GM21381 (cell line): ENCODE data around the gene MOB3B.
A peak's percentile ranks its signal among the peaks of the same experiment; 100 is the strongest.
"Not testable (repeated sequence)": the region's sequence is repeated elsewhere in the genome, so short reads cannot be mapped to it uniquely, and the experiment has no call there.

Experiments
- ATAC-seq: cut with Tn5 transposase; IDR thresholded peaks from one replicate; pipeline ENCODE4 v1.9.1; 2021; ENCODE audit warnings: mild to moderate bottlenecking, moderate library complexity; ENCODE audit not compliant: unreplicated experiment

MOB3B gene

DNA sequence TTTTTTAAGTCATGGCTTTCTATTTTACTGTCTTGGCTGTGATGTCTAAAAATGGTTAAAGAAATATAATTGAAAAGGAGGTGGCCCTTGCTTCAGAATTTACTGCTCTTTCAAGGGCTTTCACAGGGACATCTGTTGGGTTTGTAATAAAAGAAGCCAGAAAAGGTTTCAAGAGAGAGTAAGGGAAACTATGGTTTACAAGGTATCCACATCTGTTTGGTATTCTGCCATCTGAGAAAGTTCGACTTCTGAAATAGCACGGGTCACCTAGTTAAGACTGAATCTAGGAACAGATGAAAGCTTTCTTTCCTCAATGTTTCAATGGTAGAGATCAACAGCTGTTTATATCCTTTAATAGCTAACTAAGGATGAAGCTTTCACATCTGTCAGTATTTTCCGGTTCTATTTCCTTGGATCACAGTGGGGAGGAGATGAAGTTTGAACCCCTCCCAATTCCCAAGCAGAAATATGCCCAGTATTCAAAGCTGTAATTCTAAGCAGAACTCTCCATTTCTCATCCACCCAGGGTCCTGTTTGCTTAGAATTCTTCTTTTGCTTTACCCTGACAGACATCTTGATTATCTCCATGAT, 78.3 kb downstream of the MOB3B start:
- no peak for ATAC-seq

DNA sequence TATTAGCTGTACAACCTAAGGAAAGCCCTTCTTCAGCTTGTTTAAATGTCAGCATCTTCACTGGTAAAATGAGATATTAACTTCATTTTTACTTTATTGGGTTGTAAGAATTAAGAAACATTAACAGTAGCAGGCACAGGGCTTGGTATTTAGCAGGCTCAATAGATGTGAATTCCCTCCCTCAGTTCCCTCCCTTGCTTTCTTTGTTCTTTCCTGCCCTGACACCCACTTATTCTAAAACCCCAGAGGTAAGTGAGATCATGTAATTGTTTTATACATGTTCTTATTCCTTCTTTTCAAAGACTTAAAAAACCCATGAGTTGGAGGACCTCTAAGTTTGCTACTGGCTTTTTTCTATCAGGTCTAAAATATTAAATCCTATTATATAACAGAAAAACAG, 78.9 kb downstream of the MOB3B start:
- ATAC-seq: no peak

DNA sequence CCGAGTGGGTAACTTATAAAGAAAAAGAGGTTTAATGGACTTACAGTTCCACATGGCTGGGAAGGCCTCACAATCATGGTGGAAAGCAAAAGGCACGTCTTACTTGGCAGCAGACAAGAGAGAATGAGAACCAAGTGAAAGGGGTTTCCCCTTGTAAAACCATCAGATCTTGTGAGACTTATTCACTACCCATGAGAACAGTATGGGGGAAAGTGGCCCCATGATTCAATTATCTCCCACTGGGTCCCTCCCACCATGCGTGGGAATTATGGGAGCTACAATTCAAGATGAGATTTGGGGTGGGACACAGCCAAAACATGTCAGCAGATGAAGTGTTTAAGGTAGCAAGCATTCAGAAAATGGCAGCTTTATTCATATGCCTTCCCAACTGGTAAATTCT, 81.3 kb downstream of the MOB3B start:
- not testable (repeated sequence) for ATAC-seq

DNA sequence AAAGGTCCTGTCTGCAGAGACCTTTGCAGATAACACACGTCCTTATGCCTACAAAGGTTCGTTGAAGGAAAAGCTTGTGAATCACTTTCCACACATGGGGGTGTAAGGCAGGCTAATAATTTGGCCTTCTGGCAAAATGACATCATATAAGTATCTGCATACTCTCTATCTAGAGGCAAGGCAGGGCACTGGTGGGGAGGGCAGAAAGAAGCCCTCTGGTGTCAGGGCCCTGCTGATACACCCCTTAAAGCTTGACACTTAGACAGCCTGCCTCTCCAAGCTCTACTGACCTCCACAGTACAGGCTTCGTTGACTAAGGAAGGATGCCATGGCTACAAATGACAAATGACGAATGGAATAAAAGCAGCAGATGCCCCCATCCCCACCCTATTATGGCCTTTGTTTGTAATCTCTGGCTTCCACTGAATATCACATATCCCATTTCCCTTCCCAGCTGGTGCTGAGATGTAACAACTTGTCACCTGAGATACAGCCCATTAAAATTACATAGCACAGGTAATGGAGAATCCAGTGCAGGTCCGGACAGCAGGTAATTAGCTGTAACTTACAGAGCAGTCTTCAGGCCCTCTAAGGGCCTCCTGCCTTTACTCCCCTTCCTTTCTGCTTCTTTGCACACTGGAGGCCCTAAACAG, 82.5 kb downstream of the MOB3B start:
- no peak for ATAC-seq

DNA sequence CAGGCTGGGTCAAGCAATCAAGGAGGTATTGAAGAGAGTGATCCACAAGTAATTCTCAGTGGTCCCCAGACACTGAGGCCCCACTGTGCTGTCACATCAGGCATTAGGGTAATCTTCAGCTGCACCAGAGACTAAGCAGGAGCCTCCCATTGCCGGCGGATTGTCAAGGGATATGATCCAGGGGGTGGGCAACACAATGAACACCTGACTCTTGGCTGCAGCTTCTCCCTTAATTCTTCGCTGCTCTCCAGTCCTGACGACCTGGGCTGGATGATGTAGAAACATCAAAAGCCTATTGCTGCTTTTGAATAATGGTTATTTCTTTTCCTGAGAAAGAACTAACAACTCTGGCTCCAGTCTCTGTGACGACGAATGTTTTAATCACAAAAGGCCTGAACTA, 83.9 kb downstream of the MOB3B start:
- ATAC-seq: no peak

DNA sequence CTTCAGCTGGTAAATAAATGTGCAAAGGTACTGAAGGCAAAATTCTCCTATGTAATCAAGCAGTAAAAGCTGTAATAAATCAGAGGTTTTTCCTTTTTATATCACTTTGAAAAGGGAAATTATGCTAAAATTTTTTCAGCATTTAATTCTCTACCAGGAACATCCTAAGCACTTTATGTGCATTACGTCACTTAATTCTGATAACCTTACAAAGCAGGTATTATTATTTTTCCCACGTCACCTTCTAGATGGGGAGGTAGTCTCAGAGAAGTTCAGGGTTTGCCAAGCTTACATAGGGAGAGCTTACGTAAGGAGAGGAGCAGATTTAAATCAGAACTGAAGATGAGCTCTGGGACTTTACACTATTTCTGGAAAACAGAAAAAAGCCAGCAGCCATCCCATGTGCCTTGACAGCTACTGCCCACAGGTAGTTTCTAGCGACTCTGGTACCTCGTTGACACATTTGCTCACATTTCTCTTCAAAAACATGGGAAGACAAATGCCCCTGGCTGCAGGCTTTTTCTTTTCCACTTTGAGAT, 84.5 kb downstream of the MOB3B start:
- no peak for ATAC-seq

DNA sequence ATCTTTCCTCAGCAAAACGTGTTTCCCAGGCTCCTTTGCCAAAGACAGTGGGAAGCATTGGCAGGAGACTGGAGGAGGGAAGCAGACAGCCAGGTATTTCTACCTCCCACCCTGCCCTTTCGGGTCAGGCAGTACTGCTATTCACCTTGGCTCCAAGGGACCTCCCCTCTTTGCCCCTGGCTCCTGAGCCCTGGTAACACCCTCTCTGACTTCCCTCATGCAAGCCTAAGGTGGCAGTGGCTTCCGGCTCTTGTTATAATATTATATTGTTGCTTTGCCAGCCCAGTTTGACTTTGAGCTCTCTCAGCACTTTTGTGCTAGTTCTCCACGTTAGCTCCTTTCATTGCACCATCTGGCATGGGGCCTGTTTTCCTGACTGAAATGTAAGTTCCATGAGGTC, 87.2 kb downstream of the MOB3B start:
- ATAC-seq: no peak

DNA sequence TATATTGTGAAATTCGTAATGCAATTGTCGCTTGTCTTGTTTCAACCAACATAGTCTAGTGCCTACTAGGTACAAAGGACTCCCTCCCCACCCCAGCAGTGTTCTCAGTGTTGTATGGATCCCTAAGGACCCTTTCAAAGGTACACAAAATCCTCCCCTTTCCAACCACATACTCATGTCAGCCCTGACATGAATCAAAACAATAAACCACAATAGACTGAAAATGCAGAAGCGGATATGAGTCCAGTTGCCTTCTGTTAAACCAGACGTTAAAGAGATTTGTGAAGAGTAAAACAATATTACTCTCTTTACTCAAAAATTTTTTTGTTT, 87.9 kb downstream of the MOB3B start:
- ATAC-seq: peak; percentile 93

DNA sequence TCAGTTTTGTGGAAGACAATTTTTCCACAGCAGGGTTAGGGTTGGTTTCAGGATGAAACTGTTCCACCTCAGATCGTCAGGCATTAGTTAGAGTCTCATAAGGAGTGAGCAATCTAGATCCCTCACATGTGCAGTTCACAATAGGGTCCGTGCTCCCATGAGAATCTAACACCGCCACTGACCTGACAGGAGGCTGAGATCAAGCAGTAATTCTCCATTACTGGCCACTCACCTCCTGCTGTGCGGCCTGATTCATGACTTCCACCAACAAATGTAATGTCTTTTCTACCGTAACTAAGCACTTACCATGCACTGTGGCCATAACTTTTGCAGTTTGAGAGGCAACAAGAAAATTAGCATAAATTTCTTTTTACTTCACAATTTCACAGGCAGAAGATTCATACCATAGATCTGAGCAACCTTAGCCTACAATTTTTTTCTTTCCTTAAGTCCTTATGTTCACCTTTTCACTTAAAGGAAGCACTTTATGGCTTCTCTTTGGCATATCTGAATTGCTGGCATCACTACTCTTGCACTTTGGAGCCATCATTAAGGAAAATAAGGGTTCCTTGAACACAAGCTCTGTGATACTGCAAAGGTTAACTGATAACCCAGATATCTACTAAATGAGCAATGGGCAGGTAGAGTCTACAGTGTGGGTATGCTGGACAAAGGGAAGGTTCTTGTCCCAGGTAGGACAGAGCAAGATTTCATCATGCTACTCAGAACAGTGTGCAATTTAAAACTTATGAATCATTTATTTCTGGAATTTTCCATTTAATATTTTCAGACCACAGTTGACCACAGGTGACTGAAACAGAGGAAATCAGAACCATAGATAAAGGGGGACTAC, 88.5 kb downstream of the MOB3B start:
- no peak for ATAC-seq

DNA sequence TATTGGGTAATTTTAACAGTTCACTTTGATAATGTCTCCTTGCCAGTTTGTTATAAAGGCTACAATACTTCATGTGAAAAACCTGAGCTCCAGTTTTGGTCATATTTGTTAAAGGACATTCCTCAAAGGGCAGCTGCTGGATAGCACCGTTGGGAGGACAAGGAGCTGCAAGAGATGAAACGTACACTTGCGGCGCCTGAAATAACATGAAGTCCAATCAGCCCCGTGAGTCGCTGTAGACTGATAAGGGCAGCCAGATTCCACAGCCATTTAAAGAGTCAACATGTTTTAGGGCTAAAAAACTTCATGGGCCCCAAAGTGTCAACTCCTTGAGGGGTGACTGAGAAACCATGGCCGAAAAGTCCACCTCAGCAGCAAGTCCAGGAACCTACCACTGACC, 91.1 kb downstream of the MOB3B start:
- ATAC-seq: no peak

DNA sequence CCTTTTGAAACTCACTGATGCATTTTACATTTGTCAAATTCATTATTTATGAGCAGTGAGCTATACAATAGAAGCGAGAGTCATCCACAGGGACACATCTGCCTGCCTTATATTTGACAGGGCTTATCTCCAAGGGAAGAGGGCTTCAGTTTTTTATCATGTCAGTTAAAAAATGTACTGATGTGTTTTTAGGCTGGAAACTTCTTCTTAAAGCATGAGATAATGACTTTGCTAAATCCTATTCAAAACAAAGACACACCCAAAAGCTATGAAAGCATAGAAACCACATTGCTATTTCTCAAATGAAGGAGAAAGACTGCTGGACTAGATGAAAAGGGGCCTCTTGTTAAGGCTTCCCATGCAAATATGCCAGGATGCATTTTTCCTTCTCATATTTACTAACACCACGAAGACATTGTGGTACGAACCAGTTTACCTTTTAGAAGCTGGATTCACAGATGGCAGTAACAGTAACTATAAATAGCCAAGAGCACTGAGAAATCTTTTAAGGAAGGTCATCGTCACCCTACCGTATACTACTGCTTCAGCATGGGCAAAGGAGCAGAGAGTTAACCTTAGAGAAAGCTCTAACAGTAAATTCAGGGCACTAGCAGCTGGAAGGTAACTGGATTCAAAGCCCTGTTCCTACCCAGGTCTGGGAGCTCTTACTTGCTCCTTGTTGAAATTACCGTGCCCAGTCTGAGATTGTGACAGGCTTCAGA, 91.8 kb downstream of the MOB3B start:
- no peak for ATAC-seq

DNA sequence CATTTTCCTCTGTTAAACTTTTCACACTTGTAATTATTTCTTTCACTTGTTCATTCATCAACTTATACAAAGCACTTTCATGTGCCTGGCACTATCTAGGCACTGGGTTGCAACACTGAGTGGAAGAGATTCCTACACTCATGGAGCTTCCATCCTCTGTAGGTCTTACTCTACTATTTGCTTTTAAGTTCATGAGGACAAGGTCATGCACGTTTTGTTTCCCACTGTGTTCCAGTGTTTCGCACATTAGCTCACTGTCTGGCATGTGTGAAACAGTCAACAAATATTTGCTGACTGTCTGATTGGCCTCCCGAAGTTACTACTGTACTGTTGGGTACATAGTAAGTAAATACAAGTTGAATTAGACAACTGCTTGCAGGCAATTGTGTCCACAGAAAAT, 93.4 kb downstream of the MOB3B start:
- no peak for ATAC-seq

DNA sequence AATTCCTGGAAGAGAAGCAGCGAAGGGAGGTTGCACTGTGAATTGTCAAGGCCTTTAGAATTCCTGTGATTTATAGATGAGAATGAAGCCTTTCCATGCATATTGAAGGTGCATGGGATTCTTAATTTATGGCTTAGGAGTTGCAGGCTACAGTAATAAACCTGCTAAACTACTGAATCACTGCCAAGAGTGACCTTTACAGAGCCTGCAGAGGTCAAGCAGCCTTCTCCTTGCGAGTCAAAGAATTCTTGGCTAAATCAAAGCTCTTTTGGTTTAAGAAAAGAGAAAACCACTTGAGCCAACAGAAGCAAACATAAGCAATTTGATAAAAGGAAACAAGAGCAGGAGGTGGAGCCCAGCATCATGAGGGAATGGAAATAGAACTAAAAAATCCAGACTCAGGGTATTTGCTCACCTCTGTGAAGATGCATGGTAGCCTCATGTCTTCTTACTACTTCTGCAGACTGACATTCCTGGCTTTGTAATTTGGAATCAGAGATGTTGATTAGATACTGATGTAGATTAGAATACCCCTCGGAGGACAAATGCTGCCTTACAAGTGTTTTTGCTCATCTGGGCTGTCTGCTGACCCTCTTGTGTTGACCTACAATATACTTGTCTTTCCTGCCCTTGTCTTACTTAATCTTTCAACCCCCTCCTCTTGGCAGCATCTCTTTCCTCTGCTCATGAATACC, 95.8 kb downstream of the MOB3B start:
- ATAC-seq: no peak

DNA sequence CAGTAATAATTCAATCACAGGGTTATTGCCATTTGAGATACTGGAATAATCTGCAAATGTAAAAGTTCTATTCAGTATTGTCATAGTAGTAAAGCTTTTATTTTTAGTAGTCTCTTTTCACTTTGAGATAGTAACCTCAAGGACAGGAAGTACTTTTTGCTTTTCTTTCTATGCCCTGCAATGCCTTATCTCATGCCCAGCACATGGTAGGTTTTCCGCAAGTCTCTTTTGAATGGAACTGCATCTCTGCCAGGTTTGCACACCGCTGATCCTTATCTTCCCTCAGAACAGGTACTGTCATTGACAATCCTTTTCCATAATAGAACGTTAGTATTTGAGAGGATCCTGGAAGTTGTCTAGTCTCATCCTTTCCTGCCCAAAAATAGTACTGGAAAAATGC, 97.3 kb downstream of the MOB3B start:
- ATAC-seq: no peak

DNA sequence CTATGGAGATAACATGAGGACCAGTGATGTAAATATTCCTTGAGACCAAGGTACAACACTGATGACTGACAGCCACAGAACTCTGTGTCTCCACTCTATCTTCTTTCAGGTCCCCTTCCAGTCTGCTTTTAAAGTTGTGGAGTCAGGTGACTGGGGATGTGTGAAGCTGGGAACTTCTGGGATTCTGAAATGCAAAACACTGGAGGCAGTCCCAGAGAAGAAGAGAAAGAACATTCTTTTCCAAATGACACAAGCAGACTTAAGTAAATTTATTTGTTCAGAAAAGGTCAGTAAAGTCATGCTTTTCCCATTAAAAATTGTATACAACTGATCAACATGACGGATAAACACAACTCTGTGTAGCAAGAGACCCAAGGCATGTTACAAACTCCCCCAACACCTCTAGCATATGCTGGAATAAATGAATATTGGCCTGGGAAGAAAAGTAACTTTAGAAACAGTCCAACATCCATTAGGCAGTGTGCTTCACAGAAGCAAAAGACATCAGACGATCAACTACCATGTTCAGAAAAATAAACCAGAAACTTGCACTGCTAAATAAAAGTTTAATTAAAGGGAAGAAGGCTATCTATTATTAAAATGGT, 98.0 kb downstream of the MOB3B start:
- ATAC-seq: no peak

DNA sequence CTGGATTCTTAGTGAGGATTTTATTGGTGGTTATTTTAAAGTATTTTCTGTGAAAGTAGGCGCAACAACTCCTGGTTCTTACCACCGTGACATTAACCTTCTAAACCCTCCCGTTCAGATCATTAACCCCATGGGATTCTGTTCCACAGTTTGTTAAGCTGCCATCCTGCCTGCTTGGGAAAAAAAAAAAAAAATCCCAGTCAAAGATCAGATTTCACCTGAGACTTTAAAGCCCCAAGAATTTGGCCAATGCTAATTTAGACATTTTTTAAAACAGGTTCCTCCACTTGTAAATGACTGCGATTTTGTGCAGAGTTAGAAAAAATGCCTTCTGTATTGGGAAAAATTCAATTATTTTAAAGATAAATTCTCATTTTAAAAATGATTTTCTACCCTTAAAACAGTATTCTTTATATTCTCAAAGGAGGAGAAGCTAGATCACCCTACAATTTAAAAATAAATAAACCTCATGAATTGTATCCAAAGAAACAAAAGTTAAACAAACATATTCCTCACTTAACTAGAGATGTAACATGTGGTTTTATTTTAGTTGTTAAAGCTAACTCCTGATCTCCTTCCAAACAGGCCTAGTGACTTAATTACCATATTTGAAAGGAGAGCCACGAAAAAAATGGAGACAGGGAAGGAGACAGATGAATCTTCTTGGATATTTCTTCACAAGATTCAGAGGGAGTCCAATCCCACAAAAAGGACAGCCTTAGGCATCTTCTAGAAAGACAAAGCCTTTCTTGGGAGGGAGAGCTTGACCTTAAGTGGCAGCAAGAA, 98.7 kb downstream of the MOB3B start:
- no peak for ATAC-seq

DNA sequence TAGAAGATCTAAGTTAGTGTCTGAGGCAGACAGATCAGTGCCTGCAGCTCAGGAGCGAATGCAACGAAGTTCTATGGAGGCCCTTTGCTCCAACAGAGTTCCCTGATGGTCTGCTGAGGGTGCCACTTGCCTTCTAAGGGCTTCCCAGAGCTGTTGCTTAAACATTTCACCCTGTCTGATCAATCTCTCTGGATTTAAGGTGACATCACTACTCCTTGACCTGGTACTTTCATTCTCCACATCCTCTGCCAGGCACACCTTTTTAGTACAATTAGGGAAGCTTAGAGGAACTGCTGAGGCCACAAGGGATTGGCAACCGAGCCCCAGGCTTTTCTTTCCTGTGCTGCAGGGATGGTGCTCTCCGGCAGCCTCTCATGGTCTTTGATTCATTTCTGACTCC, 99.7 kb downstream of the MOB3B start:
- no peak for ATAC-seq

DNA sequence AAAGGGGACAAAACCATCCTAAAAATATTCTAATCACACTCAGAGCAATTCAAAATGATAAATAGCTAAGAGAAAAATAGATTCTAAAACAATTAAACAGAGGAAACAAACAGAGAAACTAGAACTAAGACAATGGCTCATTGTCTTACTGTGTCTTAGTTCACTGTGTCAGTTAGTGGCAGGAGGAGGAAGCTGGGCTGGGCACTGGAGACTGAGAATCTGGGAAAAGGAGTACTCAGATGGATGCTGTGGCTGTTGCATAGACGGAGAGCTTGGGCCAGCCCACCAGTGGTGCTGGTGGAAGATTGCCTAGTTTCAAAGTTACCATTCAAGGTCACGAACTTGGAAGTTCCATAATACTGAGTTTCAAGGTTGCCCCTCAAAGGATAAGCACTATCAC, 100.2 kb downstream of the MOB3B start:
- no peak for ATAC-seq

DNA sequence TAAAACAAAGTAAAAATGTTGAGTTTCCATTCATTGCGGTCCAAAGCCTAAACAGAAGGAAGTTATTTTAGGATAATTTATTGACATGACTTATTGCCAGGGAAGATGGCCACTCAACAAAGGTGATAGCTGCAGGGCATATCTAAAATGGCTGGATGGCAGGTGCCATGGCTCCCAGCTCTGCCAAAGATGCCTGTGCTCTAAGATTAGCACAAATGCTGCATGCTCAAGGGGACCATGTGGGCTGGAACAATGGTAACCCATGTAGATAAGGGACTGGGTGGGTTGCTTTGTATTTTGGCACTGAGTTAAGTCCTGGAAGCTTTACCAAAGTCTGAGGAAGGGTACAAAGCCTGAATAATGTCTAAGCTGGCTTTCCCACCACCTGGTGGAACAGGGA, 101.1 kb downstream of the MOB3B start:
- no peak for ATAC-seq

DNA sequence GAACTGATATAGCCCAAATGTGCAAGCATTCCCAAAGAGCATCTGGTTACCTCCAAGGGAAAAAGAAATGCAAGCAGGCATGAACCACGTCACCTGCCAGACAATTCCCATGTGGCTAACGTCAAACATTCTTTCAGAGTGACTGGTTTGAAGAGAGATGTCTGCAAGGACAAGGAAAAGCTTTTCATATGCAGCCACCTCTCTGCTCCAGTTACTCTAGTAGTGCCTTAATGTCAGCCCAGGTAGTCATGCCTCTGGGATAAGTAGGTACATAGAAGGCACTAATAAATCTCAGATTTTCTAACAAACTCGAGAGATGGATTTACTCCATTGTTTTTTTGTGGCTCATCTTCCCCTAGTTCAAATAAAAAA, 102.4 kb downstream of the MOB3B start:
- ATAC-seq: no peak
